Activated T-helper 17 cell treated with anti-CD3 and anti-CD28 coated beads, Interleukin-2, amount 50 U/mL, for 72 hours (primary cell): ENCODE measurements around the gene PRDX6. TPM values are rescaled to one million over a fixed set of nuclear protein-coding genes. Genes with fewer than 3 reads are reported as not detected.
"Not testable (repeated sequence)": the region's sequence is repeated elsewhere in the genome, so short reads cannot be mapped to it uniquely, and the experiment has no call there.

Experiments used
- ATAC-seq: fragments of 150-1000 bp; cut with Tn5 transposase; replicated peaks from 2 replicates; pipeline ENCODE4 v1.10.0; 2021; ENCODE audit warnings: mild to moderate bottlenecking, moderate library complexity
- H3K27ac Mint-ChIP-seq: one replicate; pipeline ENCODE4 v1.8.0; 2022; ENCODE audit warnings: mixed read lengths
- H3K27me3 Mint-ChIP-seq: one replicate; pipeline ENCODE4 v1.8.0; 2022; ENCODE audit warnings: mixed read lengths
- H3K36me3 Mint-ChIP-seq: one replicate; pipeline ENCODE4 v1.8.0; 2022; ENCODE audit warnings: low read depth, mild to moderate bottlenecking, mixed read lengths
- H3K4me1 Mint-ChIP-seq: one replicate; pipeline ENCODE4 v1.8.0; 2022; ENCODE audit warnings: mixed read lengths
- H3K4me3 Mint-ChIP-seq: one replicate; pipeline ENCODE4 v1.8.0; 2022; ENCODE audit warnings: mild to moderate bottlenecking, mixed read lengths
- H3K9me3 Mint-ChIP-seq: one replicate; pipeline ENCODE4 v1.8.0; 2022; ENCODE audit warnings: mixed read lengths
- total RNA-seq, 2 donors: library from RNA; stranded (reverse); gene quantifications; one replicate each; pipeline ENCODE4 v1.2.3, GENCODE V29; 2022

PRDX6 gene
- total RNA-seq, 2 donors from 2014 or later, result 101 to 123 TPM

GRCh38 chr1:173448945-173449344, 28.2 kb upstream of the PRDX6 start:
- H3K4me1 Mint-ChIP-seq, result peaks cover 10% of the 10 kb centered on the region
- H3K4me3 Mint-ChIP-seq, result no peak overlapping the region
- no peak for ATAC-seq
- no peak overlapping the region for H3K27ac Mint-ChIP-seq
- H3K27me3 Mint-ChIP-seq, result no peaks in the 10 kb centered on the region
- H3K9me3 Mint-ChIP-seq, result peaks cover 11% of the 10 kb centered on the region
- peaks cover 28% of the 10 kb centered on the region for H3K36me3 Mint-ChIP-seq

- Mint-ChIP-seq H3K36me3 (peaks cover 39% of the 10 kb centered on the region), H3K4me1 (peaks cover 12% of the 10 kb centered on the region), H3K27me3 (no peaks in the 10 kb centered on the region), H3K4me3 (no peak overlapping the region), H3K27ac (no peak overlapping the region), H3K9me3 (peaks cover 8% of the 10 kb centered on the region)
- ATAC-seq, result no peak
These were observed 25.2 kb upstream of the PRDX6 start for GRCh38 chr1:173451981-173452380.

GRCh38 chr1:173453982-173454381, 23.2 kb upstream of the PRDX6 start:
- H3K9me3 Mint-ChIP-seq, result peaks cover 4% of the 10 kb centered on the region
- peaks cover 41% of the 10 kb centered on the region for H3K36me3 Mint-ChIP-seq
- H3K27ac Mint-ChIP-seq, result no peak overlapping the region
- H3K4me1 Mint-ChIP-seq, result peaks cover 12% of the 10 kb centered on the region
- H3K4me3 Mint-ChIP-seq, result no peak overlapping the region
- no peak for ATAC-seq
- no peaks in the 10 kb centered on the region for H3K27me3 Mint-ChIP-seq

GRCh38 chr1:173454966-173455524, 22.1 kb upstream of the PRDX6 start:
- Mint-ChIP-seq H3K27ac (peak overlapping the region; percentile 35), H3K4me3 (no peak overlapping the region), H3K4me1 (peaks cover 12% of the 10 kb centered on the region), H3K36me3 (peaks cover 44% of the 10 kb centered on the region), H3K9me3 (no peaks in the 10 kb centered on the region), H3K27me3 (no peaks in the 10 kb centered on the region)
- ATAC-seq, result peak; percentile 78

- Mint-ChIP-seq H3K27me3 (no peaks in the 10 kb centered on the region), H3K4me1 (peaks cover 21% of the 10 kb centered on the region), H3K4me3 (no peak overlapping the region), H3K9me3 (peaks cover 4% of the 10 kb centered on the region), H3K27ac (no peak overlapping the region), H3K36me3 (peaks cover 66% of the 10 kb centered on the region)
- no peak for ATAC-seq
These were observed 17.2 kb upstream of the PRDX6 start for GRCh38 chr1:173459885-173460284.

GRCh38 chr1:173462666-173463065, 14.5 kb upstream of the PRDX6 start:
- H3K27me3 Mint-ChIP-seq, ATAC-seq, H3K9me3 Mint-ChIP-seq, H3K4me3 Mint-ChIP-seq, H3K4me1 Mint-ChIP-seq, H3K27ac Mint-ChIP-seq: not testable (repeated sequence)
- peaks cover 49% of the 10 kb centered on the region for H3K36me3 Mint-ChIP-seq

- not testable (repeated sequence) for H3K9me3 Mint-ChIP-seq, H3K4me3 Mint-ChIP-seq, ATAC-seq, H3K27ac Mint-ChIP-seq, H3K4me1 Mint-ChIP-seq, H3K27me3 Mint-ChIP-seq
- H3K36me3 Mint-ChIP-seq, result peaks cover 45% of the 10 kb centered on the region
These were observed 12.9 kb upstream of the PRDX6 start for GRCh38 chr1:173464185-173464584.

- H3K9me3 Mint-ChIP-seq, result peaks cover 12% of the 10 kb centered on the region
- H3K27ac Mint-ChIP-seq, result no peak overlapping the region
- no peak for ATAC-seq
- H3K36me3 Mint-ChIP-seq, result peaks cover 44% of the 10 kb centered on the region
- peaks cover 8% of the 10 kb centered on the region for H3K4me1 Mint-ChIP-seq
- no peak overlapping the region for H3K4me3 Mint-ChIP-seq
- no peaks in the 10 kb centered on the region for H3K27me3 Mint-ChIP-seq
These were observed 9.7 kb upstream of the PRDX6 start for GRCh38 chr1:173467426-173467825.

GRCh38 chr1:173469656-173470055, 7.5 kb upstream of the PRDX6 start:
- Mint-ChIP-seq H3K4me3 (no peak overlapping the region), H3K27me3 (no peaks in the 10 kb centered on the region)
- ATAC-seq, result no peak

GRCh38 chr1:173470608-173471007, 6.5 kb upstream of the PRDX6 start:
- Mint-ChIP-seq H3K9me3 (peaks cover 8% of the 10 kb centered on the region), H3K36me3 (peaks cover 46% of the 10 kb centered on the region), H3K27me3 (no peaks in the 10 kb centered on the region), H3K27ac (no peak overlapping the region), H3K4me1 (peaks cover 17% of the 10 kb centered on the region), H3K4me3 (no peak overlapping the region)
- no peak for ATAC-seq

More at GRCh38 chr1:173469656-173470055, 7.5 kb upstream of the PRDX6 start:
- Mint-ChIP-seq H3K36me3 (peaks cover 46% of the 10 kb centered on the region), H3K4me1 (peaks cover 16% of the 10 kb centered on the region), H3K9me3 (peaks cover 8% of the 10 kb centered on the region), H3K27ac (no peak overlapping the region)

- Mint-ChIP-seq H3K27me3 (no peaks in the 10 kb centered on the region), H3K36me3 (peaks cover 37% of the 10 kb centered on the region), H3K27ac (peak overlapping the region; percentile 79), H3K9me3 (peaks cover 8% of the 10 kb centered on the region), H3K4me1 (peaks cover 31% of the 10 kb centered on the region), H3K4me3 (peak overlapping the region; percentile 87)
- ATAC-seq, result no peak
These were observed 3.5 kb upstream of the PRDX6 start for GRCh38 chr1:173473599-173474011.

- H3K27me3 Mint-ChIP-seq, result no peaks in the 10 kb centered on the region
- H3K4me1 Mint-ChIP-seq, result peaks cover 35% of the 10 kb centered on the region
- H3K27ac Mint-ChIP-seq, result peak overlapping the region; percentile 79
- ATAC-seq, result no peak
- H3K36me3 Mint-ChIP-seq, result peaks cover 32% of the 10 kb centered on the region
- H3K4me3 Mint-ChIP-seq, result peak overlapping the region; percentile 87
- H3K9me3 Mint-ChIP-seq, result peaks cover 8% of the 10 kb centered on the region
These were observed 2.9 kb upstream of the PRDX6 start for GRCh38 chr1:173474097-173474779.

GRCh38 chr1:173474780-173475421, 2.2 kb upstream of the PRDX6 start:
- ATAC-seq, result not testable (repeated sequence)
- H3K4me1 Mint-ChIP-seq, result peaks cover 38% of the 10 kb centered on the region

GRCh38 chr1:173475564-173476196, 1.5 kb upstream of the PRDX6 start:
- peak overlapping the region; percentile 87 for H3K4me3 Mint-ChIP-seq
- H3K27me3 Mint-ChIP-seq, result no peaks in the 10 kb centered on the region
- H3K36me3 Mint-ChIP-seq, result peaks cover 37% of the 10 kb centered on the region
- H3K9me3 Mint-ChIP-seq, result peaks cover 5% of the 10 kb centered on the region
- peak; percentile 62 for ATAC-seq
- peaks cover 39% of the 10 kb centered on the region for H3K4me1 Mint-ChIP-seq
- H3K27ac Mint-ChIP-seq, result peak overlapping the region; percentile 79

More at GRCh38 chr1:173474780-173475421, 2.2 kb upstream of the PRDX6 start:
- Mint-ChIP-seq H3K36me3 (peaks cover 36% of the 10 kb centered on the region), H3K4me3 (peak overlapping the region; percentile 87), H3K27ac (peak overlapping the region; percentile 79)
- H3K9me3 Mint-ChIP-seq, H3K27me3 Mint-ChIP-seq: not testable (repeated sequence)
